ENCODE measurements around the gene BOD1L1.
A peak's percentile ranks its signal among the peaks of the same experiment; 100 is the strongest.

Gene BOD1L1

GRCh38 chr4:13555325-13555724 lies 72.2 kb downstream of the BOD1L1 start:
- DNase-seq (ENCODE audit: low spot score) = no peak

- no peak for DNase-seq (ENCODE audit: low spot score)
Measured at GRCh38 chr4:13553081-13553480, 74.4 kb downstream of the BOD1L1 start.

GRCh38 chr4:13548984-13549546 lies 78.5 kb downstream of the BOD1L1 start:
- DNase-seq (ENCODE audit: low spot score) = peak; percentile 89

- DNase-seq (ENCODE audit: low spot score) = no peak
Measured at GRCh38 chr4:13548059-13548983, 79.2 kb downstream of the BOD1L1 start.

- DNase-seq (ENCODE audit: low spot score) = no peak
Measured at GRCh38 chr4:13547485-13548041, 80.0 kb downstream of the BOD1L1 start.

GRCh38 chr4:13546941-13547484 lies 80.5 kb downstream of the BOD1L1 start:
- DNase-seq (ENCODE audit: low spot score) = no peak

- no peak for DNase-seq (ENCODE audit: low spot score)
Measured at GRCh38 chr4:13546142-13546940, 81.2 kb downstream of the BOD1L1 start.

- DNase-seq (ENCODE audit: low spot score) = no peak
Measured at GRCh38 chr4:13545394-13545808, 82.1 kb downstream of the BOD1L1 start.

GRCh38 chr4:13544606-13545393 lies 82.7 kb downstream of the BOD1L1 start:
- DNase-seq (ENCODE audit: low spot score) = peak; percentile 58

- DNase-seq (ENCODE audit: low spot score) = no peak
Measured at GRCh38 chr4:13543839-13544605, 83.5 kb downstream of the BOD1L1 start, which contains the start of gene NKX3-2. Gene NKX3-2, minus strand, starts transcription at chr4:13544508. Its CDS starts 94 bp downstream, at chr4:13544414.

- no peak for DNase-seq (ENCODE audit: low spot score)
Measured at GRCh38 chr4:13543032-13543838, 84.3 kb downstream of the BOD1L1 start.

GRCh38 chr4:13542577-13543031 lies 84.9 kb downstream of the BOD1L1 start:
- no peak for DNase-seq (ENCODE audit: low spot score)

GRCh38 chr4:13541720-13542576 lies 85.6 kb downstream of the BOD1L1 start:
- DNase-seq (ENCODE audit: low spot score) = peak; percentile 32

GRCh38 chr4:13541176-13541604 lies 86.3 kb downstream of the BOD1L1 start:
- no peak for DNase-seq (ENCODE audit: low spot score)

GRCh38 chr4:13540446-13541175 lies 86.9 kb downstream of the BOD1L1 start:
- DNase-seq (ENCODE audit: low spot score) = no peak

- no peak for DNase-seq (ENCODE audit: low spot score)
Measured at GRCh38 chr4:13539619-13540445, 87.7 kb downstream of the BOD1L1 start.

Data from activated CD4-positive, alpha-beta T cell treated with anti-CD3 and anti-CD28 coated beads, Interleukin-2, Interleukin-4, amounts not matched to agents 100 ng/mL and 50 ng/mL, durations not matched to agents 16 hours and 8 hours (primary cell).